Adrenal gland (tissue), 12 donors: ENCODE data around the gene PRKG1. TPM values are rescaled to one million over a fixed set of nuclear protein-coding genes. Genes with fewer than 3 reads are reported as not detected.

Experiments used
- DNase-seq, 7 donors: peaks; one replicate each; pipeline ENCODE4 v3.0.0-alpha.2; 2019 to 2020
- H3K27ac ChIP-seq, 5 donors: fragments of 200-600 bp; sonication (generic) in 4 of 5; 1 replicate in 3 of 5; 2 replicates in 2 of 5; pipeline versions ENCODE4 v1.5.1 to v1.8.0; 2016 to 2020; ENCODE audit warnings: mild to moderate bottlenecking in 1 of 5
- H3K27me3 ChIP-seq: fragments of 200-600 bp; 2 replicates; pipeline ENCODE4 v1.8.0; 2021
- H3K36me3 ChIP-seq, 2 donors: fragments of 200-600 bp; replicated peaks in 1 of 2; 1 replicate in 1 of 2; 2 replicates in 1 of 2; pipeline versions ENCODE4 v1.5.1 to v1.8.0; 2018 to 2022
- H3K4me1 ChIP-seq, 2 donors: fragments of 200-600 bp; replicated peaks in 1 of 2; 1 replicate in 1 of 2; 2 replicates in 1 of 2; pipeline versions ENCODE4 v1.5.1 to v1.8.0; 2018 to 2021
- H3K4me3 ChIP-seq, 4 donors: fragments of 200-600 bp; sonication (generic) in 3 of 4; one replicate each; pipeline ENCODE4 v1.5.1; 2016 to 2018
- H3K9me3 ChIP-seq, 3 donors: fragments of 200-600 bp; sonication (generic) in 1 of 3; replicated peaks in 1 of 3; 1 replicate in 2 of 3; 2 replicates in 1 of 3; pipeline versions ENCODE4 v1.5.1 to v1.8.0; 2016 to 2021
- CTCF ChIP-seq, 6 experiments: fragments of 450-650 bp in 4 of 6; fragments of 200-600 bp in 2 of 6; sonication (generic) in 1 of 6; IDR thresholded peaks; 1 replicate in 5 of 6; 2 replicates in 1 of 6; pipeline versions ENCODE4 v1.5.1 to v1.8.0; 2016 to 2021; ENCODE audit warnings: antibody characterized with exemption in 6 of 6, mild to moderate bottlenecking in 2 of 6, moderate library complexity in 1 of 6
- POLR2A ChIP-seq, 2 donors: fragments of 450-650 bp; IDR thresholded peaks; one replicate each; pipeline ENCODE4 v1.6.1; 2017; ENCODE audit warnings: antibody characterized with exemption in 2 of 2, mild to moderate bottlenecking in 2 of 2, moderate library complexity in 1 of 2
- WGBS, 4 donors: extraction: QIAGEN DNeasy Blood & Tissue Kit in 2 of 4; methylation state at CpG; one replicate each; pipeline versions ENCODE4 v1.1.5 to v1.1.7; 2013 to 2017; 5-methylcytosine and 5-hydroxymethylcytosine counted together
- intact Hi-C, 2 donors: fragments of 100-400 bp; cut with DNase I; formaldehyde crosslinking; loops; one replicate each; pipeline versions ENCODE4 v1.14.1 to v1.15.0; 2022 to 2023
- polyA plus RNA-seq, 3 donors: library from polyadenylated mRNA; stranded (reverse); fragments of 200-250 nt in 2 of 3; fragments of 350-450 nt in 1 of 3; fragmentation: Illumina TruSeq in 1 of 3; extraction: RNeasy Lipid Tissue Mini Kit (QIAGEN cat#74804) in 1 of 3; gene quantifications; one replicate each; pipeline ENCODE4 v1.2.3, GENCODE V29; 2013 to 2014
- total RNA-seq, 9 donors: library from RNA; depleted of rRNA in 4 of 9; stranded (reverse); fragments of >200 nt in 4 of 9; fragments of 120-200 nt in 1 of 9; fragmentation: NEBNext Ultra II Directional in 1 of 9; extraction: Animal tissue kit (Norgen Biotek cat#: 25700) in 1 of 9; gene quantifications; one replicate each; pipeline versions ENCODE4 v1.1.0 to v1.2.4, GENCODE V29; 2013 to 2023
- donor health status: healthy with polysubstance abuse.
- donor health status: Bipolar disorder and iron deficiency.
- donor health status: DM: yes; HTN: yes; CAD: no.
- donor health status: DM: no; HTN: no; CAD: no.
- donor health status: DM: no; HTN: no; CAD: no.
- donor health status: DM: yes; HTN: yes; CAD: no.

The PRKG1 gene
- total and polyA plus RNA-seq, 12 donors: 6.9 to 104 (median 29.7) TPM

GRCh38 chr10:51485668-51486067 lies 411.4 kb downstream of the PRKG1 start:
- Histone ChIP-seq H3K4me1 (no peaks in the 10 kb centered on the region), H3K4me3 (no peak overlapping the region), H3K27me3 (no peaks in the 10 kb centered on the region), H3K9me3 (no peaks in the 10 kb centered on the region), H3K36me3 (no peaks in the 10 kb centered on the region), H3K27ac (no peak overlapping the region)
- WGBS, 4 donors: 87 to 95% (median 94%) methylated on average over 5 of the region's 5 CpGs
- no peak for TF ChIP-seq POLR2A (IDR thresholded peaks at IDR 0.05)
- no peak for TF ChIP-seq CTCF (IDR thresholded peaks at IDR 0.05)
- intact Hi-C loops: no loop called here
- no peak for DNase-seq

DNA sequence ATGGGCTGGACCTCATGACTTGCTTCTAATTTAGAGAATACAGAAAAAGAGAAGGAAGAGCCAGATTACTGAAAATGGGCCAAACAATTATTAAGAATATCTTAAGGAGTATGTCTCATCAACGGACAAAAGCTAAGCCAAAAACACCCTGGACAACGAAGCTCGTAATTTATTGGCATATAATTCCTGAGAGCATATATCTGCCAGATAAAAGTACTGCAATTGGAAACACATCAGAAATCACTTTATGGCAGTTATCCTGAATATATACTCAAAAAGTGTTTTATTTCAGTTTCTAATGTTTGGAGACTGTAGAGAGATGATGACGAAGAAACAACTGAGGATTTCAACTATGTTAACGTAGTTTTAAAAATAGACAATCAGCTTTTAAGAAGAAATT lies 413.3 kb downstream of the PRKG1 start:
- H3K9me3 ChIP-seq: no peaks in the 10 kb centered on the region
- no peak overlapping the region for H3K27ac ChIP-seq
- DNase-seq: no peak
- H3K4me3 ChIP-seq: no peak overlapping the region
- WGBS, 4 donors: 83 to 89% (median 85%) methylated on average over 5 of the region's 5 CpGs
- TF ChIP-seq POLR2A (IDR thresholded peaks at IDR 0.05) (no peak), CTCF (IDR thresholded peaks at IDR 0.05) (no peak)
- H3K27me3 ChIP-seq: no peaks in the 10 kb centered on the region
- no peaks in the 10 kb centered on the region for H3K4me1 ChIP-seq
- no peaks in the 10 kb centered on the region for H3K36me3 ChIP-seq
- intact Hi-C loops: no loop called here

GRCh38 chr10:51488766-51489408 lies 414.6 kb downstream of the PRKG1 start:
- Histone ChIP-seq H3K27ac (no peak overlapping the region), H3K4me3 (no peak overlapping the region), H3K27me3 (no peaks in the 10 kb centered on the region), H3K9me3 (no peaks in the 10 kb centered on the region), H3K4me1 (no peaks in the 10 kb centered on the region), H3K36me3 (no peaks in the 10 kb centered on the region)
- intact Hi-C loops: no loop called here
- TF ChIP-seq POLR2A (IDR thresholded peaks at IDR 0.05): no peak
- no peak for TF ChIP-seq CTCF (IDR thresholded peaks at IDR 0.05)
- 77 to 86% (median 80%) methylated on average over 5 of the region's 5 CpGs for WGBS, 4 donors
- DNase-seq: no peak

- H3K36me3 ChIP-seq: no peaks in the 10 kb centered on the region
- no peak overlapping the region for H3K4me3 ChIP-seq
- TF ChIP-seq POLR2A (IDR thresholded peaks at IDR 0.05): no peak
- no peak for TF ChIP-seq CTCF (IDR thresholded peaks at IDR 0.05)
- no peaks in the 10 kb centered on the region for H3K9me3 ChIP-seq
- H3K4me1 ChIP-seq: peaks cover 0 to 9% of the 10 kb centered on the region in 2 donors
- H3K27me3 ChIP-seq: no peaks in the 10 kb centered on the region
- H3K27ac ChIP-seq: no peak overlapping the region
- intact Hi-C loops: no loop called here
- no peak for DNase-seq
- 88 to 100% (median 94%) methylated on average over 2 of the region's 2 CpGs for WGBS, 4 donors
These were observed 424.1 kb downstream of the PRKG1 start for GRCh38 chr10:51498424-51498823.
